NCI-H82 treated with DMSO at 0.1 percent for 48 hours (cell line): ENCODE data around the gene CAMK2A.

Source experiments
- DNase-seq: peaks from one replicate; lab custom pipeline; 2025; ENCODE audit not compliant: unreplicated experiment; lab: John Stamatoyannopoulos, UW

Gene CAMK2A

DNA sequence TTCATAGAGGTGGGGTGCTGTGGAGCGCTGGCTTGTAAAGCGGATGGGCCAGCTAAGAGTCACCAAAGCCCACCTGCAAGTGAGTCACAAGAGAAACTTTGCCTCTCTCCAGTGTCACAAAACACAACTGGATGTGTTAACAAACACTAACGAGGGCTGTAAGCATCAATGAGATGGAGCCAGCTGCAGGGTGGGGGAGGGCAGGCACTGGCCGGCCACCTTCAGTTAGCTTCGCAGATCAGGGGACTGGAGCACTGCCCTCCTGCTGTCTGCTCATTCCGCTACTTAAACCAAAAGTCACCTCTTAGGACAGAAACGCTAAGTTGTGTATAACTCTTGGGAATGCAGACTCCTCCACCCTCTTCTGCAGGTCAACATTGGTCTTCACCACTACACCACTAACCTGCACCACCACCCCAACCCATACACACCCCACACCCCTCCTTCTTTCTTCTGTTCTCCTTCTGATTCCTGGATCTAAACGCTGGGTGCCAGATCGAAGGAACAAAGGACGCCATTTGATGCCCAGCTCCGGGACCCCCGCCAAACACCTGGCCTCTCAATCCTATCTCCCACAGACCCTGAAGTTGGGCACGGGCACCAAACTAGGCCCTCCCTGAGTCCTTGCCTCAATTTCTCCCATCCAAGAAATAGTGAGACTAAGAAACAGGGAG is 11.1 kb upstream of the CAMK2A start:
- peak; percentile 22 for DNase-seq

DNA sequence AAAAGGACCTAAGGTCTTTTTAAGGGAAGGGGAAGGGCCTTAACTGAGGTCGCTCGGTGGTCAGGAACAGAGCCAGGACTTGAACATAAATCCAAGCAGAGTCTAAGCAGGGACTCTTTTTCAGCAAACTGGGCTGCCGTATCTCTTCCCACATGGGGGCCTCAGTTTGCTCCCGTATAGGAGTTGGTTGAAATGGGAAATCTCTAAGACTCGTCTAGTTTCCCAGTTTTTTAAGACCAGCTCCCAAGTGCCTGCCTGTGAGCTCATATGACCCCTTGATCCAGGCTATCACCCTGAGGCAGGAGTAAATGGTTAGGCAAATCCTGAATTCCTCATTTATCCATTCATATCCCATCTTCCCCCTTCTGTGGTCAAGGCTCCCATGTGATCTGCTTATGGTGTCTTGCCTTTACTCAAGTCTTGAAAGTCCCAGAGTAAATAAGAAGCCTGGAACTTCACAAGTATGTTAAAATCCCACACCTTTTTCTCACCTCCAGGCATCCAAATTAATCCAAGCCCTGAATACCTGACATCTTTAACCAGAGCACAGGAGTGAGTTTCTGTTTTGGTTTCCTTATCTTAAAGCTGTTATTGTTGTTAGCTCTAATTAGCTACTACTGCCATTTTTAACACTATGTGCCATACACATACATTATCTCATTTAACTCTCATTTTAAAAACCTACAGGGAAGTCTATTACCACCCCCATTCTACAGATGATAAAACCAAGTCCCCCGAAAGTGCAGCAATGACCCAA is 10.2 kb upstream of the CAMK2A start:
- no peak for DNase-seq

- peak; percentile 95 for DNase-seq
Measured at GRCh38 chr5:150298701-150299451, 9.3 kb upstream of the CAMK2A start.

GRCh38 chr5:150297934-150298595 is 8.5 kb upstream of the CAMK2A start:
- no peak for DNase-seq

DNA sequence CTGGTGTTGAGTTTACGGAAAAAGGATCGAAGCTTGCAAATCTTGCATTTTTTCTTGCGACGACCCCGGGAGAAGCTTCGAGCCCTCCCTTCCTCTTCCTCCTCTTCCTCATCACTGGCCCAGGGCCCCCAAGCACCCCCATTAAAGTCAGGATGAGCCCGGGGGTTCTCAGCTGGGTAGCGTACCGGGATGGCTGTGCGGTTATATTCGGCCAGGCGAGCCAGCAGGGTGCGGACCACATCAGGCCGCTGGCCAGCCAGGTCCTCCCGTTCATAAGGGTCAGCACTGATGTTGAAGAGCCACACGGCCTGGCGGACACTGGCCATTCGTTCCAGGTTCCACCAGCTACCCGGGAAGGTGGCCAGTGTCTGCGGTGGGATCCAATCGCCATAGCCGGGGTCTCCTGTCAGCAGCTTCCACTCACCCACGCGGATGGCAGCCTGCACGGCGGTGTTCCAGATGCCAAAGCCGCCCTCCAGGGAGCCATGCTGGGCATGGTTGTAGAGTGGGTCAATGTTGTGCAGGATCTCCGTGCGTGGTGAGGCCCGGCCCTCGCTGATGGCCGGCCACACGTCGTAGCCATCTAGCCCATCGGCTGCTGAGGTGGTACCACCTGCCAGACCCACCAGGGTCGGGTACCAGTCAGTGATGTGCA is 7.8 kb upstream of the CAMK2A start:
- DNase-seq = no peak

DNA sequence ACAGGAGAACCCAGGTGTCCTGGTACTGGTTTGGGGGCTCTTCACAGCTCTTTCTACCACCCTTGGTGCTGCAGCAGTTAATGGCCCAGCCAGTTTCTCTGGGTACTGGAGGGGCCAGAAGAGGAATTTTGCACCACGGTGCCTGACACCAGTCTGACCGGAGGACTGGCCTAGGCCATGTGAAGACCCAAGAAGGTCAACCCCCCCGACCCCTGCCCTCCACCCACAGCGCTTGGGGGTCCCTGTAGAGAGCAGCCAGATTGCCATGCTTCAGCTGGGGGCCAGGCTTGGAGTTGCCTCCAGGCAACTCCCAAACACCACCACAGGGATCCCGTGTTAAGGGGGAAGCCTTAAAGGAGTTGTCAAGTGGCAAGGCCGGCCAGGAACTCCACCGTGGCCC is 6.9 kb upstream of the CAMK2A start:
- DNase-seq = no peak

GRCh38 chr5:150295741-150296486 is 6.3 kb upstream of the CAMK2A start:
- no peak for DNase-seq

DNA sequence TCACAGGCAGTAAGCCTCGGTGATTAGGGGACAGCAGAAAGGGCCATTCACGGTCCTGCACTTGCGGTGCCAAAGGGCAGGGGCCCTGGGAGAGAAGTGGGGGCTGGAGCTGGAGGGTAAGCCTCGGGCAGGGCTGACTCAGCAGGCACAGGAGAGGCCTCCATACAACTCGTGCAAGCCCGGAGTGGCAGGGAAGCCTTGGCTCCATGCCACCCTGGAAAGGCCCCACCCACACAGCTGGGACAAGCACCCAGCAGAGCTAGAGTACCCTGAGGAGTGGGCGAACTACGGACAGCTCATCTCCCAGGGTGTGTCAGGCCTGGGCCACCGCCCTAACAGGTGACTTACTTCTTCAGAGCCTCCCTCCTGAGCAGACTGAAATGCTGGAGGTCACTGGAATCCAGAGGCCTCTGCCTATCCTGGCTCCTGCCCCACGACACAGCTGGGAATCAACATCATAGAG is 5.6 kb upstream of the CAMK2A start:
- no peak for DNase-seq

DNA sequence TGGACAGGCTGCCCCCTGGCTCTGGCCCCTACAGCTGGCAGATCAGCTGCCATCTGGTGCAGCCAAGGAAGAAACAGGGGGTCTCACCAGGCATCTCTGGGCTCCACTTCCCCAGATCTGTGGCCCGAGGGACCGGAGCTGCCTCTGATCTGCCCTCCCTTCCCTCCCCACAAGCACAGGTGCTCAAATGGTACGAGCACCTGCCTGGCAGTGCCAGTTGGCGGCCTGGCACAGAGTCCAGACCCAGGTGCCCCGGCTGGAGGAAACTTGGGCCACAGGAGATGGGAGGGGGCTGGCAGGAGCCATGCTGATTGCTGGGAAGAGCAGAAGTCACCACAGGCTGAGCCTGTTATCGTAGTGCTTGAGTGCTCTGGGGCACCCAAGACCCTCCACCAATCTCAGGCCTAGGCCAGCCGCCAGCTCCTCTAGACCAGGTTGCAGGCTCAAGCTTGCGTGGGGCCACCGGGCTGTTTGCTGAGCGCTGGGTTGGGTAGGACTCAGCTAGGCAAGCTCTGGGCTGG is 5.0 kb upstream of the CAMK2A start:
- no peak for DNase-seq

GRCh38 chr5:150293091-150293941 is 3.7 kb upstream of the CAMK2A start:
- DNase-seq = no peak

DNA sequence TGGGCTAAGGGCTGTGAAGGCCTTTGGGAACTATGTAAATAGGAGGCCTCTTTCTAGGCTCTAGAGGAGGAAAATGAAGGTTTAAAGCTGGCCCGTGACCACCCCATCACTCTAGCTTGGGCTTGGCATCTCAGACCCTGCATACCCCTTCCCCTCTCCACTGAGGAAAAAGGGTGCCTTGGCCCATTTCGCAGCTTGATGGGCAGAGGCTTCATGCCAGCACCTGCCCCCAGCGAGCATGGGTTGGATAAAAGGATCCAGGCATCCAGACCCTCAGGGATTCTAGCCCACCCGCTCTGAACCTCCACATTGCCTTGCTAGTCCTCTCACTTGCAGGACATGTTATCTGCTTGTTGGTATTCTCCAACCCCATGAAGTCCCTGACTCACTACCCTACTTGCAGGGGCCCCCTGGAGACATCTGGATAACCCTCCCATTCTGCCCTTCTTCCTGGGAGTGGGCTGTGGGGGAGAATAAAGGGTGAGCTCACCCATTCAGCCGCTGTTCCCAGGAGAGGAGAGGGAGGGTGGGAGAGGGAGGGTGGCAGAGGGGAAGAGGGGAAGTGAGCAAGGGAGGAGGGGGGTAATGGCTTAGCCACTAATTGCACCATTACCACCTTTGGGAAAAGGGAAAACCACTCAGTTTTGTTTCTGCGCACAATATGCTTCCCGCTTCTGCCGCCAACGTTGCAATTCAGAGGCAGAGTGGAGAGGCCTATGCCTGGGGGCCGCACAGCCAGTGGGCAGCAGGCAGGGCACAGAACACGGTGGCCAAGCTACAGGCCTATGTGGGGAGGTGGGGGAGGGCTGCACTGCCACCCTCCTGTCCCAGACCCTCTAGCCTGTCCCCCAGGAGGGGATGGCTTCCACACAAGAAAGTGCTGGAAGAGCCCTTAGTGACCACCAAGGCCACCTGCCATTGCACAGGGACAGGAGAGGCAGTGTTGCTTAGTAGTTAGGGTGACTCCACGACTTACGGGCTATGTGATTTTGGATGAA is 2.1 kb upstream of the CAMK2A start:
- no peak for DNase-seq

DNA sequence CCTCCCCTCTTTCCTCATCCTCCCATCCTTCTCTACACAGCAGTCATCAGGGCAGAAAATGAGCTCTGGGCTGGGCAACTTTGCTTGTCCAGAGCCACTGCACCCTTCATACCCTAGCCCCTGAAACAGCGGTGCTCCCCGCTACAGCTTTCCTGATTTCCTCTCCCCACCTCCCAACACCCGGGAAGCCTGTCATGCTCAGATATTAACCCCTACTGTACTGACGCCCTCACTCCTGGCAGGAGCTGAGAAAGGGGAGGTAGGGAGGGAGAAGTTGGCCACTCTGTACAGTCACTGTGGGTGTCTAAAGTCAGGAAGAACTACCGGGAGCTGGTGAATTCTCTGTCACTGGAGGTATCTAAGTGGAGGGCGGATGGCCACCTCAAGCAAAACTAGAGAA is 782 bp downstream of the CAMK2A start:
- no peak for DNase-seq

- DNase-seq = no peak
Measured at GRCh38 chr5:150288361-150288760, 1.2 kb downstream of the CAMK2A start.

- no peak for DNase-seq
Measured at GRCh38 chr5:150286820-150287219, 2.8 kb downstream of the CAMK2A start.

DNA sequence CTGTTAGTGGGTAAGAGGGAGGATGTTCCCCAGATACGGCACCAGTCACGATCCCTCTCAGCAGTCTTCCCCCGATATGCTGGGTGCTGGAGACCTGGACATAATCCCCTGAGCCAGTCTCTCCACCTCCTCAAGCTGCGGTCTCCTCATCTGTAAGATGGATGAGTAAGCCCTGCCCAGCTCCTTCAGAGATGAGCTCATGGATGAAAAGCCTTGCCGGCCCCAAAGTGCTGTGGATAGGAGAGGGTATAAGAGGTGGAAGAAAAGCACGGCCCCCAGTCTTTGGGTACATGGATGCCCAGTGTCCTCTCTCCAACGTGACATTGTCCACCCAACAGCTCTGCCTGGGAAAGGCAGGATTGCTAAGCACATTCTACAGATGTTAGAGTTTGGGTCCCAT is 4.5 kb downstream of the CAMK2A start:
- no peak for DNase-seq

GRCh38 chr5:150284311-150284710 is 5.3 kb downstream of the CAMK2A start:
- no peak for DNase-seq

DNA sequence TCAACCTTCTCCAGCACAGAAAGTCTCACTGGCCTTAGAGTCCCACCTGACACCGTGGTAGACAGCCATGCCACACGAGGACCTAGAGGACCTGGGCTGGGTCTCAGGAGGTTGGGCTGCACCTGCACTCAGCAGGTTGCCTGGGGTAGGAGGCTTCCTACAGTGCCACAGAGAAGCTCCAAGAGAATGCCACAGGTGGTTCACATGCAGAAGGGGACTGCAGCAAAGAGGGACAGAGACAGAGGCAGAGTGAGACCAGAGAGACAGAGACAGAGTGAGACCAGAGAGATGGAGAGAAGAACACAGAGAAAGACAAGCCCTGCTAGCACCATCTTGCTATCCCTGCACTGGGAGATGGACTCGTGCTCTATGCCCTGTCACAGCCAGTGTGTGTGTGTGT is 5.7 kb downstream of the CAMK2A start:
- DNase-seq = no peak

DNA sequence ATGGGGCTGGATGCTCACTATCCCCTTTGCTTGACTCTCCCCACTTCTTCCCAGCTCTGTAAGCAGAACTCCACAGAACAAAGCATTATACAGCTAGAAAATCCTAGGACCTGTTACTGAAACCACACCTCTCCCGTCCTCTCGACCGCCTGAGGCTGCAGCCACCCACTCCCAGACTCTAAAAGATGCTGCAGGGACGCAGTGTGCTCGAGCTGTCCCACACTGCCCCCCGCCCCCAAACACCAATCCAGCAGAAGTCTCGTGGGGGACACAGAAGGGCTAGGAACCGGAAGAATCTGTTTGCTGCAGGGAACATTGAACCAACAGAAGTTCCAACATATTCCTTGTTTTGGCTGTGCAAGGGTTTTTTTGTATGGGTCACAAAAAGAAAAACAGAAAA is 7.6 kb downstream of the CAMK2A start:
- DNase-seq = no peak
